MV-4-11 (cell line): ENCODE results near the gene CASTOR2.
"Not testable (repeated sequence)": the region's sequence is repeated elsewhere in the genome, so short reads cannot be mapped to it uniquely, and the experiment has no call there.

ENCODE experiments used
- DNase-seq: peaks from one replicate; lab custom pipeline; 2025; lab: John Stamatoyannopoulos, UW

The CASTOR2 gene

DNA sequence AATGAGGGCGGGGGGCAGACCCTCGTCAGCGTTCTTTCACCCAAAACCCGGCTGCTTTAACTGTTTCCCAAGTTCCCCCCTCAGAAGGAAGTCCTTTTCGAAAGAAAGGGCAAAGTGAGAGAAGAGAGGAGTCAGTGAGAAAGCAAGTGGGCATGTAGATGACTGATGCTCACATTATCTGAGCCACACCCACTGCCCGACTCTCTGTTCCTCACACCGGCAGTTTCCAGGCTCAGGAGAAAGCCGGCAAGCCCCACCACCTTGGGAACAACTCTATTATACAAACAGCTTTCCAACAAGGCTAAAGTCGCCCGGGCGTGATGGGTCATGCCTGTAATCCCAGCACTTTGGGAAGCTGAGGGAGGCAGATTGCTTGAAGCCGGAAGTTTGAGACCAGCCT is 86.0 kb downstream of the CASTOR2 start:
- no peak for DNase-seq

DNA sequence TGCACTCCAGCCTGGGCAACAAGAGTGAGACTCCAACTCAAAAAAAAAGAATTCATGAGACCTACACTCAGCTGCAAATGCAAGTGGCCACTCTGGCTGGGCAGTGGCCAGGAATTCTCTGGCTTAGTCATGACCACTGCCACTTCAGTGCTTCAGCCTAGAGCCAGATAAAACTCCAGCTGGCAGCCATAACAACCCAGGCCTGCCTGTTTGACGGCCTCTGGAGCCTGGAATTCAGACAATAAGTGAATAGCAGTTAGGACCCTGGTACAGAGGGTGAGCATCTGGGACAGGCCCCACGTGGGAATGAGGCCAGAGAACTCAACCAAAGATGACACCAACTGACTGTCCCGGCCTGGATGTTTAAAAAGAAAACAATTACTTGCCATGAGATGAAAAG is 90.2 kb downstream of the CASTOR2 start:
- DNase-seq: no peak

DNA sequence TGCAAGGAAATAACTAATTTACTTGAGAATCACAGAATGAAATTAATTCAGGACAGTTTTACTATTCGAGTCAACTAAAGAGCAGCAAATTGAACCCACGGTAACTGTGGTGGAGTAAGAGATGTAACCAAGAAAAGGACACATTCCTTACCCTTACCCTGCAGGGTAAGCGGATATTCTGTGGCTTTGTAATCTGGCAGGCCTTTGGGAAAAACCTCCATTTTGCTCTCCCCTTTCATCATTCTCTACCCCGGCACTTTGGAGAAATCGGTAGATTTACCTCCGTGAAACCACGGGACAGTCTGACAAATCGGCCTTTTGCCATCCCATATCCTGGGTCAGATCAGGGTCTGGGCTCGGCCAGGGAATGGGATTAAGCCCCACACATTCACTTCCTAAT is 90.7 kb downstream of the CASTOR2 start:
- no peak for DNase-seq

DNA sequence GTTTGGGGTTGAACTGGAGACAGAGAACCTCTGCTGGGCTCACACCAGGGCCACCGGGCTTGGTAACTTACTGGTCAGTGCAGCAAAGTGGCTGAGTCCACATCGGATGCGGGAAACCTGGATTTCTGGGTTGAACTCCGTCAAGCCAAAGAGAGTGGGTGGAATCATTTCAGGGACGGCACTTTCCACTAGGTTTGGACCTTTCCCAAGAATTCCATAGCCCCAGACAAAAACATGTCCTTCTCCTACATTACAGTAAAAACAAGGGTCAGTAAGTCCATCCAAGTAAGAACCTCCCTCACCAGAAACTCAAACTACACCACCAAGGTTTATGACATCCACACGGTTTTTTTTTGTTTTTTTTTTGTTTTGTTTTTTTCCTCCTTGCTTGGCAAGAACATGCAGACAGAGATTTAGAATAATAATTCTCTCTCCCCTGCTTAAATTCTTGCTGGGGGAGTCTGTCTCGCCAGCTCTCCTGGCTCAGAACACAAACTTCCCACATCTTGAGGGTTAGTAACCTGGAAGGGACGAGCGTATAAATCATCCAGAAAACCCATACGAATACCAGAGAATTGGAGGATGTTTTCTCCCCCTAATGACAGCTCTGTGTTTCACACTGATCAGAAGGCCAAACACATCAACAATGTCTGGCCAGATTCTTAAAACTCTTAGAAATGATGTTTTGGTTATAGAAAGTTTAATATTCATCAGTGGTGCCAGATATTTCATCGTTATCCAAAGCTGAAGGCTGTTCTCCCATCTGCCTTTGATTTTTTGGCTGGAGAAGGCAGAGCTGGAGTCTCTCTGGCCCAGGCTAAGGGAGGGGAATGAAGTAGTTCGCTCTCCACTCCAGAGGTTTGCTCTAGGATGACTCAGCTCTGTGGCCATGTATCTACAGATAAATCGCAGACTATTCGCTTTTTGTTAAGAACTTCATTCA is 91.6 kb downstream of the CASTOR2 start:
- DNase-seq: no peak

DNA sequence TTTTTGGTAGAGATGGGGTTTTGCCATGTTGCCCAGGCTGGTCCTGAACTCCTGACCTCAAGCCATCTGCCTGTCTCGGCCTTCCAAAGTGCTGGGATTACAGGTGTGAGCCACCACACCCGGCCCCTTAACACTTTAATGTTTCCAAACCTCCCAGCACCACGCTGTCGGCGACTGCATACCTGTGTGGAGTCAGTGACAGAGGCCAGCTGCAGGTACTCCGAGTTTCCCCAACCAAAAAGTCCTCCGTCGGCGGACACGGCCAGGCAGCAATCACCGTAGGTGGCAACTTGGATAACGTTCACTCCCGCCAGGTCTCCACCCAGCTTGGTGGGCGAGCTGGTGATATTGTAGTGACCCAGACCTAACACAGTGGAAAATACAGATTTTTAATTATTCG is 93.9 kb downstream of the CASTOR2 start:
- no peak for DNase-seq

DNA sequence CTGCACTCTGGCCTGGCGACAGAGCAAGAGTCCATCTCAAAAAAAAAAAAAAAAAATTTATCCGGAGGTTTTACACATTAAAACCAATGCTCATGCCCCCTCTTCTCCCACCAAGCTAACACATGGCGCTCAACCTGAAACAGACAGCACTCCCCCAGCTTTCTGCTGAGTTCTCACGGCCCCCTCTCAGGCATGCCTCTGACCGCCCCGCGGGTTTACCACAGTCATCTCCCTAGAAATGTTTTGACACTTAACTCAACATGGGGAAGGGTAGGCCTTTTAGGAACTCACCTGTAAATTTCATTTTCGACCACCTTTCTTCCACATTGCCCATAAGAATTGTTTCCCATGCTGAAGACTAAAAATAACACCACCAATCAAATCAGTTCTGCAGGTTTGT is 99.8 kb downstream of the CASTOR2 start:
- DNase-seq: no peak

DNA sequence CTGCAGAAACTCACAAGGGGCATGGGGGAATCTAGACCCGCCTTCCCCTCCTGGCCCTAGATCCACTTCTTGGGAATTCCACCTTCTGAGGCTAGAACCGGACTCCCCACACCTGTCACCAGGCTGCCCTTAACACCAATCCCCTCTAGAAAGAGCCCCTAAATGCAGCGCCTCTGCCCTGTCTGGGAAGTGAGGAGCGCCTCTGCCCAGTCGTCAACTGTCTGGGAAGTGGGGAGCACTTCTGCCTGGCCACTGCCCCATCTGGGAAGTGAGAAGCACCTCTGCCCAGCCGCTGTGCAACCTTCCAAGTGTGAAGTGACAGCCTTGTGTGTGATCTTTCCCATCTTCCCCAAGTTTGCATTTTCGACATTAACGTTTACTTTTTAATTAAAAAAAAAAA is 100.3 kb downstream of the CASTOR2 start:
- DNase-seq: no peak

DNA sequence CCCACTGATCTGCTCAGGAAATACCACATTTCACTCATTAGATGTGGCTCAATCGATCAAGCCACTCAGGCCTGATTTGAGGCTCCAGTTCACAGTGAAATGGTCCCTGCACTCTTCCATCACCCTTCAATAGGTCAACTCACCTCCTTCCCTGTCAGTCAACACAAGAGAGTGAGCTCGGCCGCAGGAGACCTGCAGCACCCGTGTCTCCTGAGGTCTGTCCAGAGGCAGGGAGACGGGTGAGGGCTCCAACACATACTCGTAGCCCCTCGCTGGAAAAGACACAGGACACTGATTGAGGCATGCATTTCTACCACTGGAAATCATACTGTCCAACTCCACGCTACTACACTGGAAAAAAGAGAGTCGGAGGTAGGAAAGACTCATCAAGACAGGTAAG is 102.0 kb downstream of the CASTOR2 start:
- DNase-seq: no peak

DNA sequence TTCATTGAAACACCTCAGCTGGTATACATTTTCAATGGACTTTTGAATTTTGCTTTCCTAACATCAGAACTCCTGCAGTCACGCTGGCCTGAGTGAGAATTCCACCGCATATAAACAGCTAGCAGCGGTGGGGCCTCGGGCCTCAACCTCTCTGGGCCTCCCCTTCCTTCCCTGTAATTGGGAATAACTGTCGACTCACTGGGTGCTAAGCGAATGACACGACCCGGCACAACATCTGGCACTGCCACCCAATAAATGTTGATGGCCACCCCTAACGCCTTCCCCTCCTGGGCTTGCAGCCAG is 108.4 kb downstream of the CASTOR2 start:
- no peak for DNase-seq

DNA sequence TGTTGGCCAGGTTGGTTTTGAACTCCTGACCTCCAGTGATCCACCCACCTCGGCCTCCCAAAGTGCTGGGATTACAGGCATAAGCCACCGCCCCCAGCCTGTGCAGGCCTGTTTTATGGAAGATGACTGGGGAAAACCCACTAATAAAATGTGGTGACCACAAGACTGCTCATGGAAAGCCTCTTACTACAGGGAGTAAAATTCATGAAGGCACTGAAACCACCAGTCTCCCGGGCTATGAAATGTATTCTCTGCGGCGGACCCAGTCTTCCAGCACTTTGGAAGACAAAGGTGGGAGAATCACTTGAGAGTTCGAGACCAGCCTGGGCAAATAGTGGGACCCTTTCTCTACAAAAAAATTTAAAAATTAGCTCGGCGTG is 109.7 kb downstream of the CASTOR2 start:
- DNase-seq: not testable (repeated sequence)
